Measurements from ENCODE around the gene HECTD1.

Gene HECTD1

GRCh38 chr14:31207755-31208545 lies at the start of gene HECTD1 (continued):
- TF ChIP-seq ZNF350 (tag by site-specific recombination; IDR thresholded peaks at IDR 0.05) (no peak), ZNF76 (tag by site-specific recombination; IDR thresholded peaks at IDR 0.05; ENCODE audit: borderline replicate concordance, low read depth) (peak; percentile 42; the same call in 1 of the 2 replicates), ZNF664 (tag by site-specific recombination; IDR thresholded peaks at IDR 0.05) (no peak), ZSCAN30 (tag by site-specific recombination; IDR thresholded peaks at IDR 0.05) (no peak), GFI1B (tag by site-specific recombination; IDR thresholded peaks at IDR 0.05) (no peak), ZNF658 (tag by site-specific recombination; IDR thresholded peaks at IDR 0.05) (no peak), ZSCAN4 (tag by site-specific recombination; IDR thresholded peaks at IDR 0.05) (no peak), ZBTB49 (tag by site-specific recombination; IDR thresholded peaks at IDR 0.05; ENCODE audit: low read depth) (no peak), ZNF501 (tag by site-specific recombination; IDR thresholded peaks at IDR 0.05) (no peak; the same call in 1 of the 2 replicates), ZFP41 (tag by site-specific recombination; IDR thresholded peaks at IDR 0.05; ENCODE audit: borderline replicate concordance) (no peak), ZNF23 (tag by site-specific recombination; IDR thresholded peaks at IDR 0.05; ENCODE audit: borderline replicate concordance) (no peak), ZFP37 (tag by site-specific recombination; IDR thresholded peaks at IDR 0.05) (no peak), SCRT2 (tag by site-specific recombination; IDR thresholded peaks at IDR 0.05) (no peak), ZBTB6 (tag by site-specific recombination; IDR thresholded peaks at IDR 0.05) (no peak), ZNF433 (tag by site-specific recombination; IDR thresholded peaks at IDR 0.05; ENCODE audit: low read depth) (no peak), ZNF600 (tag by site-specific recombination; IDR thresholded peaks at IDR 0.05) (peak; percentile 96), ZNF169 (tag by site-specific recombination; IDR thresholded peaks at IDR 0.05) (no peak), ZNF114 (tag by site-specific recombination; IDR thresholded peaks at IDR 0.05) (no peak), ZNF10 (tag by site-specific recombination; IDR thresholded peaks at IDR 0.05) (no peak; the same call in 1 of the 2 replicates), AEBP2 (tag by site-specific recombination; IDR thresholded peaks at IDR 0.05; ENCODE audit: borderline replicate concordance) (no peak), ZNF174 (tag by site-specific recombination; IDR thresholded peaks at IDR 0.05) (no peak), ZNF747 (tag by site-specific recombination; IDR thresholded peaks at IDR 0.05) (no peak)
- TF ChIP-seq, protein P1, sequence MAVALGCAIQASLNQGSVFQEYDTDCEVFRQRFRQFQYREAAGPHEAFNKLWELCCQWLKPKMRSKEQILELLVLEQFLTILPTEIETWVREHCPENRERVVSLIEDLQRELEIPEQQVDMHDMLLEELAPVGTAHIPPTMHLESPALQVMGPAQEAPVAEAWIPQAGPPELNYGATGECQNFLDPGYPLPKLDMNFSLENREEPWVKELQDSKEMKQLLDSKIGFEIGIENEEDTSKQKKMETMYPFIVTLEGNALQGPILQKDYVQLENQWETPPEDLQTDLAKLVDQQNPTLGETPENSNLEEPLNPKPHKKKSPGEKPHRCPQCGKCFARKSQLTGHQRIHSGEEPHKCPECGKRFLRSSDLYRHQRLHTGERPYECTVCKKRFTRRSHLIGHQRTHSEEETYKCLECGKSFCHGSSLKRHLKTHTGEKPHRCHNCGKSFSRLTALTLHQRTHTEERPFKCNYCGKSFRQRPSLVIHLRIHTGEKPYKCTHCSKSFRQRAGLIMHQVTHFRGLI (tag by site-specific recombination; IDR thresholded peaks at IDR 0.05): peak; percentile 84
- TF ChIP-seq, protein P2, sequence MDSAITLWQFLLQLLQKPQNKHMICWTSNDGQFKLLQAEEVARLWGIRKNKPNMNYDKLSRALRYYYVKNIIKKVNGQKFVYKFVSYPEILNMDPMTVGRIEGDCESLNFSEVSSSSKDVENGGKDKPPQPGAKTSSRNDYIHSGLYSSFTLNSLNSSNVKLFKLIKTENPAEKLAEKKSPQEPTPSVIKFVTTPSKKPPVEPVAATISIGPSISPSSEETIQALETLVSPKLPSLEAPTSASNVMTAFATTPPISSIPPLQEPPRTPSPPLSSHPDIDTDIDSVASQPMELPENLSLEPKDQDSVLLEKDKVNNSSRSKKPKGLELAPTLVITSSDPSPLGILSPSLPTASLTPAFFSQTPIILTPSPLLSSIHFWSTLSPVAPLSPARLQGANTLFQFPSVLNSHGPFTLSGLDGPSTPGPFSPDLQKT (IDR thresholded peaks at IDR 0.05; ENCODE audit: borderline replicate concordance, low read depth, low read length): no peak
- TF ChIP-seq, protein P3, sequence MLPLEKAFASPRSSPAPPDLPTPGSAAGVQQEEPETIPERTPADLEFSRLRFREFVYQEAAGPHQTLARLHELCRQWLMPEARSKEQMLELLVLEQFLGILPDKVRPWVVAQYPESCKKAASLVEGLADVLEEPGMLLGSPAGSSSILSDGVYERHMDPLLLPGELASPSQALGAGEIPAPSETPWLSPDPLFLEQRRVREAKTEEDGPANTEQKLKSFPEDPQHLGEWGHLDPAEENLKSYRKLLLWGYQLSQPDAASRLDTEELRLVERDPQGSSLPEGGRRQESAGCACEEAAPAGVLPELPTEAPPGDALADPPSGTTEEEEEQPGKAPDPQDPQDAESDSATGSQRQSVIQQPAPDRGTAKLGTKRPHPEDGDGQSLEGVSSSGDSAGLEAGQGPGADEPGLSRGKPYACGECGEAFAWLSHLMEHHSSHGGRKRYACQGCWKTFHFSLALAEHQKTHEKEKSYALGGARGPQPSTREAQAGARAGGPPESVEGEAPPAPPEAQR (tag by site-specific recombination; IDR thresholded peaks at IDR 0.05): no peak
- TF ChIP-seq, protein P4, sequence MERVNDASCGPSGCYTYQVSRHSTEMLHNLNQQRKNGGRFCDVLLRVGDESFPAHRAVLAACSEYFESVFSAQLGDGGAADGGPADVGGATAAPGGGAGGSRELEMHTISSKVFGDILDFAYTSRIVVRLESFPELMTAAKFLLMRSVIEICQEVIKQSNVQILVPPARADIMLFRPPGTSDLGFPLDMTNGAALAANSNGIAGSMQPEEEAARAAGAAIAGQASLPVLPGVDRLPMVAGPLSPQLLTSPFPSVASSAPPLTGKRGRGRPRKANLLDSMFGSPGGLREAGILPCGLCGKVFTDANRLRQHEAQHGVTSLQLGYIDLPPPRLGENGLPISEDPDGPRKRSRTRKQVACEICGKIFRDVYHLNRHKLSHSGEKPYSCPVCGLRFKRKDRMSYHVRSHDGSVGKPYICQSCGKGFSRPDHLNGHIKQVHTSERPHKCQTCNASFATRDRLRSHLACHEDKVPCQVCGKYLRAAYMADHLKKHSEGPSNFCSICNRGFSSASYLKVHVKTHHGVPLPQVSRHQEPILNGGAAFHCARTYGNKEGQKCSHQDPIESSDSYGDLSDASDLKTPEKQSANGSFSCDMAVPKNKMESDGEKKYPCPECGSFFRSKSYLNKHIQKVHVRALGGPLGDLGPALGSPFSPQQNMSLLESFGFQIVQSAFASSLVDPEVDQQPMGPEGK (tag by site-specific recombination; IDR thresholded peaks at IDR 0.05): peak; percentile 97
